GM20431 (cell line): Measurements from ENCODE around the gene ZNF594.
"Not testable (repeated sequence)": the region's sequence is repeated elsewhere in the genome, so short reads cannot be mapped to it uniquely, and the experiment has no call there.

Experiments used
- in situ Hi-C: fragments of 300-500 bp; cut with MseI, MboI; formaldehyde crosslinking; loops from one replicate; pipeline ENCODE4 v1.15.0; 2020; ENCODE audit warnings: low sequenced_read_pairs; ENCODE audit not compliant: unreplicated experiment

Gene ZNF594

DNA sequence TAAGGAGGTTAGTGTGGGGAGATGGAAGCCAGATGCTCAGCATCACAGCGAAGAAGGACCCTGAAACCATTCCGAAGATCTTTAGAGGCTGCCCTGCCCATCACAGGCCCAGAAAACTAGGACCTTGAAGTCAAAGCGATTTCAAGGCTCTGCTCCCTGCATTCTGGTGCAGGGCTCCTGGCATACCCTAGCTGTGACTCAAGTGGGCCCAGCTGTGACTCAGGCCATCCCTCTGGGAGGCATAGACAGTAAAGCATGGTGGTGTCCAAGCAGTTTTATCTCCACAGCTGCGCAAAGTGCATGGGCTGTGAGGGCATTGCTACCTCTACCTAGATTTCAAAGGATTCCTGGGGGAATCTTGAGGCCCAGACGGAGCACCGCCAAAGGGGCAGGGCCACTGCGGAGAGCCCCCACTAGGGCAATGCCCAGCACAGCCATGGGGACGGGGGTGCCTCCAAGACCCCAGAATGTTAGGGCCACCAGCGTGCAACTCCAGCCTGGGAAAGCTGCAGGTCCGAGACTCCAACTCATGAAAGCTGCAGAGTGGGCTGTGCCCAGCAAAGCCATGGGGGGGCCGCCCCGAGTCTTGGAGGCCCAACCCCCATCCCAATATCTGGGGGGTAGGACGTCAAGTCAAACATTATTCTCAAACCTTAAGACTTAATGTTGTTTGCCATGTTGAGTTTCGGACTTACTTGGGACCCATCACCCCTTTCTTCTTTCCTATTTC is 11.7 kb upstream of the ZNF594 start:
- in situ Hi-C loops: no loop called here

DNA sequence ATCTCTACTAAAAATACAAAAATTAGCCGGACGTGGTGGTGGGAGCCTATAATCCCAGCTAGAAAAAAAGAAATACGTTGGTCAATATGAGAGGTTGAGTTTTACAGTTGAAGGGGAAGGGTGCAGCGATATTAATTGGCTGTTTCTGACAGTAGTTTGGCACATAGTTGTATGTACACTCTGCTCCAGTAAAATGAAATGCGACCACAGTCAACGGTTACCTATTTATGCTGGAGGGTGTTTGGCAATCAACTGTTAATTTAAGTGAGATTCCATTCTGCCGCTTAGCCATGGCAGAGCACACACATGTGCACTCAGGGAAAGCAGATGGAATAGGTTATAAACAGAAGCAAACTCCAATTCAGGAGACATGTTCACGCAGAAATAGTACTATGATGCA is 9.3 kb upstream of the ZNF594 start:
- in situ Hi-C loops: no loop called here

DNA sequence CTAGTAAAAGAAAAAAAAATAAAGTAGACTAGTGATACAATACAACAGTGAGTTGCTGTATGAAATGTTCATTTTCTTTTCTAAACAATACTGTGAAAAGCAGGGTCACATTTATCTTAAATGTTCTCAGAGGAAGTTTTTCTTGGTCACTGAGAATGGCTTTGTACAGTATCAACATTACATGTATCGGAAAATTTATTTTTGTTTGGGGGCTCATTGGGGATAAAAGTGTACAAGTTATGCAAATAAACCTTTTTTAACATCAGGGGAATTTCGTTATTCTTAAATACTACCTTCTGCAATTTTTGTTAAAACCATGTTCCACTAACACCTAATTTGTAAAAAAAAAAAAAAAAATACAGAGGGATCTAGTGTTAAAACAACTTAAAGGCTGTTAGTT is 8.7 kb upstream of the ZNF594 start:
- in situ Hi-C loops: no loop called here

DNA sequence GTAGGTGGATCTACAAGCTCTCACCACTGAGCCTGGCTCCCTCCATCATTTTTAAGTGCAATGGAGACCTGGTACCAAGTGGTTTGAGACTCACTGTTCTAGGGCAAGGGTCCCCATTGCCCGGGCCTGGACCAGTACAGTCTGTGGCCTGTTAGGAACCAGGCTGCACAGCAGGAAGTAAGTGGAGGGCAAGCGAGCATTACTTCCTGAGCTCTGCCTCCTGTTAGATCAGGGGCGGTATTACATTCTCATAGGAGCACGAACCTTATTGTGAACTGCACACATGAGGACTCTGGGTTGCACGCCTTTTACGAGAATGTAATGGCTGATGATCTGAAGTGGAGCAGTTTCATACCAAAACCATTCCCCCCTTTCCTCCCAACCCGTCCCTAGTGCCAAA is 6.8 kb upstream of the ZNF594 start:
- in situ Hi-C loops: no loop called here

DNA sequence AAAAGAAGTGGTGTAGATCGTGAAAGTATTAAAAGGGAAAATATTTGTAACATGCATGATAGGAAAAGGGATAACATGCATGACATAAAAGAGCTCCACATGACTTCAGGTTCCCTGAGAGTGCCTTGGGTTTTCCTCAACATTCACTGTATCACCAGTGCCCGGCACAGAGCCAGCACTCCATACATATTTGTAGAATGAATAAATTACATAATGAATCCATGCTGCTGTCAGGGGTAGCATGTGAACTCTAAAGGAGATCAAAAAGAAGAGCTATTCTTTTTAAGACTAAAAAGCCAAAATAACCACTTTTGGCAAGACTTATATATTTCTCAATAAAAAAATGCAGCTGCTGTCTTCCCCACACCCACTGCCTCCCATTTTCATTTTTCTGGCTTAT is 2.7 kb upstream of the ZNF594 start:
- in situ Hi-C loops: no loop called here

DNA sequence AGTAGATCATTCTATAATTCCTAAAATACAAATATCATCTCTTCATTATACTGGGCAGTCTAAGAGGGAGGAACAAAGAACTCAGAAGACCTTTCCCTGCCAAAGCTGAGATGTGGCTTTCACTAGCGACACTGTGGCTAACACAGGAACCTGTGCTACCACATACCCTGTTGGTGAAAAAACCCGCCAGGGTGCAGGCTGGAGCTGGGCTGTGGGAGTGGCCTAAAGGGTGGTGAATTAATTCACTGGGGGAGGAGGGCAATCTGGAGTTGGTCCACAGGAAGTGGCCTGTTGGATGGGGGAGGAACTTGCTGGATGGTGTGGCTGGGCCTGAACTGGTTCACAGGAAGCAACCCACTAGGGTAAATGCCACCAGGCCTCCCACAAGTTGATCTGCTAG is 7.4 kb downstream of the ZNF594 start:
- in situ Hi-C loops: no loop called here

DNA sequence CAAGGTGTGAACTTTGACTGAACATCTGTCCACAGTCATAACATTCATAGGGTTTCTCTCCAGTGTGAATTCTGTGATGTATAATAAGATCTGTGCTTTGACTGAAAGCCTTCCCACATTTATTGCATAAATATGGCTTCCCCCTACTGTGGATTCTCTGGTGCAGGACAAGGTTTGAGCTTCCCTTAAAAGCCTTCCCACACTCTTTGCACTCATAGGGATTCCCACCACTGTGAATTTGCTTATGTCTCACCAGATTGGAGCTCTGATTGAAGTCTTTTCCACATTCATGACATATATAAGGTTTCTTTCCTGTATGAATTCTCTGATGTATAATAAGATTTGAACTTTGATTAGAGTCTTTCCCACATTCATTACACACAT is 8.3 kb downstream of the ZNF594 start:
- in situ Hi-C loops: no loop called here

DNA sequence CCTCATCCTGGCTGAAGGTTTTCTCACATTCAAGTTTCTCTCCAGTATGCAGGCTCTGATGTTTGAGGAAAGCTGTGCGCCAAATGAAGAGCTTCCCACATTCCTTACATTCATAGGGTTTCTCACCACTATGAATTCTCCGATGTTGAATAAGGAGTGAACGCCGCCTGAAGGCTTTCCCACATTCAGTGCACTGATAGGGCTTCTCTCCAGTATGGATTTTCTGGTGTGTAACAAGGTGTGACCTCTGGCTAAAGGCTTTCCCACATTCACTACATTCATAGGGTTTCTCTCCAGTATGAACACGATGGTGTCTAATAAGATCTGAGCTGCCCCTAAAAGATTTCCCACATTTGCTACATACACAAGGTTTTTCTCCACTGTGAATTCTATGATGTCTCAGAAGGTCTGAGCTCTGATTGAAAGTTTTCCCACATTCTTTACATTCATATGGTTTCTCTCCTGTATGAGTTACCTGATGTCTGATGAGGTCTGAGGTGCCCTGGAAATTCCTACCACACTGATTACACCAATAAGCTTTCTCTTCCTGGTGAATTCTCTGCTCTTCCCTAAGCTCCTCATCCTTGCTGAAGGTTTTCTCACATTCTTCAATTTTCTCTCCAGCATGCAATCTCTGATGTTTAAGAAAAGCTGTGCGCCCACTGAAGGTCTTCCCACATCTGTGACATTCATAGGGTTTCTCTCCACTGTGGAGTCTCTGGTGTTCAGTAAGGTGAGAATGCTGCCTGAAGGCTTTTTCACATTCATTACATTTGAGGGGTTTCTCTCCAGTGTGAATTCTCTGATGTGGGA is 8.9 kb downstream of the ZNF594 start:
- in situ Hi-C loops: no loop called here

DNA sequence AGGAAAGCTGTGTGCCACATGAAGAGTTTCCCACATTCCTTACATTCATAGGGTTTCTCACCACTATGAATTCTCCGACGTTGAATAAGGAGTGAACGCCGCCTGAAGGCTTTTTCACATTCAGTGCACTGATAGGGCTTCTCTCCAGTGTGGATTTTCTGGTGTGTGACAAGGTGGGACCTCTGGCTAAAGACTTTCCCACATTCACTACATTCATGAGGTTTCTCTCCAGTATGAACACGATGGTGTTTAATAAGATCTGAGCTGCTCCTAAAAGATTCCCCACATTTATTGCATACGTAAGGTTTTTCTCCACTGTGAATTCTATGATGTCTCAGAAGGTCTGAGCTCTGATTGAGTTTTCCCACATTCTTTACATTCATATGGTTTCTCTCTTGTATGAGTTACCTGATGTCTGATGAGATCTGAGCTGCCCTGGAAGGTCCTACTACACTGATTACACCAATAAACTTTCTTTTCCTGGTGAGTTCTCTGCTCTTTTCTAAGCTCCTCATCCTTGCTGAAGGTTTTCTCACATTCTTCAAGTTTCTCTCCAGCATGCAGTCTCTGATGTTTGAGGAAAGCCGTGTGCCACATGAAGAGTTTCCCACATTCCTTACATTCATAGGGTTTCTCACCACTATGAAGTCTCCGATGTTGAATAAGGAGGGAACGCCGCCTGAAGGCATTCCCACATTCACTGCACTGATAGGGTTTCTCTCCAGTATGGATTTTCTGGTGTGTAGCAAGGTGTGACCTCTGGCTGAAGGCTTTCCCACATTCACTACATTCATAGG is 10.0 kb downstream of the ZNF594 start:
- in situ Hi-C loops: no loop called here

DNA sequence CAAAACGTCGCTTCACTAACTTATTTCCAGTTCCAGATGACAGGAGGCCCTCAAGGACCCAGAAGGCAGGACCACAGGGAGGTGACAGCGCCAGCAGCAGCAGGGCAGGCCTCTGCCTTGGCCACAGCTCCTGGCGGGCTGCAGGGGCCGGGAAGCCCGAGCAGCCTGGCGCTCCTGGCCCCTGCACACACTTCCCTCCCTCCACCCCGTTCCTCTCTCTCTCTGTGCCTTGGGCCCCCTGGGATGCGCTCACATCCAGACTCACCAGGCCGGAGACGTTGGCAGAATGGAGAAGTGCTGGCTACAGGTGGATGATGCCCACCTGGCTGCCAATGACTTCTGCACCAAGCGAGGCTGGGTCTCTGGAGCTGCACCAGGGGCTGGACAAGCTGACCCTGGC is 12.7 kb downstream of the ZNF594 start:
- in situ Hi-C loops: no loop called here

DNA sequence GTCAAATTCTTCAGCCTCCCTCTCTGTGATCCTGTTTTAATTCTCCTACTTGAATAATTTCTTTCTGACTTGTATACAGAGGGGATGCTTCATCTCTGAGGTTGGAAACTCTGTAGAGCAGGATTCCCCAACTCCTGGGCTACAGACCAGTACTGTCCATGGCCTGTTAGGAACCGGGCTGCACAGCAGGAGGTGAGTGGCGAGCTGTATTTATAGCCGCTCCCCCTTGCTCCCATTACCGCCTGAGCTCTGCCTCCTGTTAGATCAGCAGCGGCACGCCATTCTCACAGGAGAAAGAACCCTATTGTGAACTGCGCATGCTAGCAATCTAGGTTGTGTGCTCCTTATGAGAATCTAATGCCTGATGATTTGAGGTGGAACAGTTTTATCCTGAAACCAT is 16.6 kb downstream of the ZNF594 start:
- in situ Hi-C loops: not testable (repeated sequence)

DNA sequence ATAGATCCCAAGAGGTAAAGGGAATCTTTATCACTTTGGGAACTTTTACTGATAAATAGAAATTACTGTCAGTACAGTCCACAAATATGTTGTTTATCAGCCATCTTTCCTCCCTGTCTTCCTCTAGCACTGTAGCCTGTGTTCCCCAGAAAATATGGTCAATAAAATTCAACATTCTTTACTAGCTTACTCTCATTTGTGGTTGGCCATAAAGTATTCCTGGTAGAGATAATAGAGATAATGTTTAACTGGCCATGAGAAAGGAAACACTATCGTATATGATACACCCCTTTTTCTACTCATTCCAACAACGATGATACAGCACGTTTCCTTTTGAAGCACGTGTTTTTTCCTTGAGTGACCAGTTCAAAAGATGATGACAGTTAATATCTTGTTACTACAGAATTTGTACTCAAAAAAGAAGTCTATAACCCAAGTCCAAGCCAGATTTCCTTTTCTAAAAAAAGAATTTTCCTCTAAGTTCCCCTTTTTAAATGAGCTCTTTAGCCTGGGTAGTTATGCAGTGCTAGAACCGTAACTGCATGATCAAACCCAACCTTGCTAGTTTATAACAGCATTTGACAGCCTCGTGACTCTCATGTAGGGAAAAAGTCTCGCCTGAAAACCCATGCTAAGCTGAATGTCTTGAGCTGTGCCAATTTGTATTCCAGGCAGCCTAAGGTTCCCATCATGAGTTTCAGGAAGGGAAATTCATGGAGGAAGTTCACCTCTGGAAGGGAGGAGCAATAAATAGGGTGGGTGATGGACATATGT is 25.7 kb downstream of the ZNF594 start:
- in situ Hi-C loops: not testable (repeated sequence)

DNA sequence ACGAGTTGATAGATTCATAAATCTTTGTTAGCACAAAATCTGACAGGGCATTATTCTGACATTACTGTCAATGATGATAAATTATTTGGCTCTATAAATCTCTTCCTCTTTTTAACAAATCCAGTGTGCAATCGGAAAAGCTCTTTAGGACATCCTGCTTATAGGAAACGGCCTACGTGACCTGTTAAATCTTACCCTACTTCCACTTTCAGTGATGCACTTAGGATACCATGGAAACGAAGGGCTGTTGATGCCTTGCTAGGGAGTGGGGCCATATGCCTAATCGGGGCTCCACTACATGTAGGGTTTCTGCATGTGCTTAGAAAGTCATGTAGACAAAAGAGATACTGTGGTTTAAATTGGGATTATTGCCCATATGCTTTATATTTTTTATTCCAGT is 27.2 kb downstream of the ZNF594 start:
- in situ Hi-C loops: no loop called here

DNA sequence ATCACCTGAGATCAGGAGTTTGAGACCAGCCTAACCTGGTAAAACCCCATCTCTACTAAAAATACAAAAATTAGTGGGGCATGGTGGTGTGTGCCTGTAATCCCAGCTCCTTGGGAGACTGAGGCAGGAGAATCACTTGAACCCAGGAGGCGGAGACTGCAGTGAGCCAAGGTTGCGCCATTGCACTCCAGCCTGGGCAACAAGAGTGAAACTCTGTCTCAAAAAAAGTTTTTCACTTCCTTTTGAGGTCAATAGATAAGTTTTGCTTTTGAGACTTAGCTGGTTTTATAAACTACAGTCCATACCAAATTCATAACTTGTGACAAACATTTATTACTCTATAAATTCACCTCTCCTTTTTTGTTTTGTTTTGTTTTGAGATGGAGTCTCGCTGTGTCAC is 29.9 kb downstream of the ZNF594 start:
- in situ Hi-C loops: not testable (repeated sequence)

DNA sequence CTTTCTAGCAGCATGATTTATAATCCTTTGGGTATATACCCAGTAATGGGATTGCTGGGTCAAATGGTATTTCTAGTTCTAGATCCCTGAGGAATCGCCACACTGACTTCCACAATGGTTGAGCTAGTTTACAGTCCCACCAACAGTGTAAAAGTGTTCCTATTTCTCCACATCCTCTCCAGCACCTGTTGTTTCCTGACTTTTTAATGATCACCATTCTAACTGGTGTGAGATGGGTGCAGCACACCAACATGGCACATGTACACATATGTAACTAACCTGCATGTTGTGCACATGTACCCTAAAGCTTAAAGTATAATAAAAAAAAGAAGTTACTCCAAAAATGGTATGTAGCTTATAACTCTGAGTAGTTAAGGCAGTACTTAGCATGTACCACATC is 31.0 kb downstream of the ZNF594 start:
- in situ Hi-C loops: not testable (repeated sequence)

DNA sequence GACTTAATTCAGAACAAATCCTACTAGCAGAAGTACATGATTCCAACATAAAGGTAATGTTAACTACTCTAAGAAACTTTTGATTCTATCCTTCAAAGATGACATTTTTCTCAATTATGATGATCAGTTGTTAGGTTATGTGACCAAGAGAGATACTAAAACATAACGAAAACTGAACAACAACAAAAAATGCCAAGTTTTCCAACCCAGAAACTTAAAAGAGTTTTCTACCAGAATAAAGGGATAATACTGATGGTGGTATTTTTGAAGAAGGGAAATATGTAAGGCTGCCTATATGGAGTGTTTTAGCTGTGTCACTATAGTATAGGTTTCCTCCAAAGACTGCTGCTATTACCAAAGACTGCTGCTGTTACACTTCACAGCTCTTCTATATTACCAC is 45.5 kb downstream of the ZNF594 start:
- in situ Hi-C loops: not testable (repeated sequence)

DNA sequence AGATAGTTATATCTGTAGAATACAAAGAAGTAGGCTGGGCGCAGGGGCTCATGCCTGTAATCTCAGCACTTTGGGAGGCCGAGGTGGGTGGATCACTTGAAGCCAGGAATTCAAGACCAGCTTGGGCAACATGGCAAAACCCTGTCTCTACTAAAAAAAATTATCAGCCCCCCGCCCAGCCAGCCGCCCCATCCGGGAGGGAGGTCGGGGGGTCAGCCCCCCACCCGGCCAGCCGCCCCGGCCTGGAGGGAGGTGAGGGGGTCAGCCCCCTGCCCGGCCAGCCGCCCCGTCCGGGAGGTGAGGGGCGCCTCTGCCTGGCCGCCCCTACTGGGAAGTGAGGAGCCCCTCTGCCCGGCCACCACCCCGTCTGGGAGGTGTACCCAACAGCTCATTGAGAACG is 48.8 kb downstream of the ZNF594 start:
- in situ Hi-C loops: not testable (repeated sequence)

DNA sequence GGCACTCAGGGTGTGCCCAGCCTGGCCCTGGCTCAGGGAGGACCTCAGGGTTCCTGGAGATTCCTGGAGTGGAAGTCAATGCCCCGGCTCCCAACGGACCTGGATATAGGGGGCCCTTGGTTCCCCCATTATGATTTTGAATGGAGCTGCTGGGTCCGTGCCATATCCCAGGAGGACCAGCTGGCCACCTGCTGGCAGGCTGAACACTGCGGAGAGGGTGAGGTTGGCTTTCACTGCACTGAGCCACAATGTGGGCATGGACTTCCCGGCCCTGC is 52.3 kb downstream of the ZNF594 start:
- in situ Hi-C loops: no loop called here

DNA sequence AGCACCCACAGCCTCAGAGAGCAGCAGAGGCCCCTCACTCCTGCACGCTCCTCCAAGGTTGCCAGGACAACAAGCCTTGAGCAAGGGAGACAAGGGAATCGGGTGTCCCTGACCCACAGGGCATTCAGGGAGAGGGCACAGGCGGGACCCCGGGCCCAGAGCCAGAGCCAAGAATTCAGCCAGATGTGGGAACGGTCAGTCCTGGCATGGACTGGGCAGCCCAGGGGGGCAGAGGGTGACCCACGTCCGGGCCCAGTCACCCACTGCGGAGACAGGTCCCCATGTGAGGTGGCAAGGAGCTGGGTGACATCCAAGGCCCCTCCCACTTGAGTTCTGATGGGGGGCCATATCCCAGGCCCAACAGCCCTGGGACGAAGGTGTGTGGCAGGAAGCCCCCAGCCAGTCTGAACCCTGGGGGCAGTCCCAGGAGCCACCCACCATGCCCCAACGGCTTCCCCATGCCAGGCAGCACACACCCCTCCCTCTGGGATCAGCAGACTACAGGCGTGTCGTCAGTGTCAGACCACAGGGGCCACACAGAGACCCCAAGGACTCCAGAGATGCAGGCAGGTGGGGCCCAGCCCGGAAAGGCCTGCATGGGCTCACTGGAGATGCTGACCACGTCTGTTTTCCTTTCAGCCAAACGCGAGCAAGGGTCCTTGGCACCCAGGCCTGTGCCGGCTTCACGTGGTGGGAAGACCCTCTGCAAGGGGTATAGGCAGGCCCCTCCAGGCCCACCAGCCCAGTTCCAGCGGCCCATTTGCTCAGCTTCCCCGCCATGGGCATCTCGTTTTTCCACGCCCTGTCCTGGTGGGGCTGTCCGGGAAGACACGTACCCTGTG is 52.8 kb downstream of the ZNF594 start:
- in situ Hi-C loops: no loop called here

DNA sequence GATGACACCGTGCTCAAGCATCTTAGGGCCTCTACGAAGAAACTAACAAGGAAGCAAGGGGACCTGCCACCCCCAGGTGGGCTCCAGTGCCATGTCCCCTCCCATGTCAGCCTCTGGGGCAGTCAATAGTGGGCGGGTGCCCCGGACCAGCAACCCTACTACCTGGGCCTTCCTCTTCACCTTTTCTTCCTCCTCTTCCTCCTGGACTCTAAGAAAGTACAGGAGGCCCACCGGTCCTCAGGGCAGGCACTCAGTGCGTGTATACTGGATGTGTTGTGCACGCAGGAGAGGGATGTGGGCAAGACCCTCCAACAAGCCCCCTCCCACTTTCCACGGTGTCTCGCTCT is 53.5 kb downstream of the ZNF594 start:
- in situ Hi-C loops: not testable (repeated sequence)
